ENCODE results near the gene GPC3. TPM values are rescaled to one million over a fixed set of nuclear protein-coding genes. Genes with fewer than 3 reads are reported as not detected.

GPC3 gene
- total RNA-seq, 1 donor from 2014 or later = 1,039 TPM

GRCh38 chrX:133981924-133982323, 3.5 kb downstream of the GPC3 start:
- peaks cover 56% of the 10 kb centered on the region for H3K4me1 Mint-ChIP-seq
- H3F3A ChIP-seq (ENCODE audit: low read depth) = peaks cover 49% of the 10 kb centered on the region
- H3K27me3 ChIP-seq = no peaks in the 10 kb centered on the region
- no peaks in the 10 kb centered on the region for H3K36me3 ChIP-seq
- H3K9ac ChIP-seq = no peak overlapping the region
- H3K4me3 Mint-ChIP-seq = peak overlapping the region; percentile 91
- H3K27ac Mint-ChIP-seq = peak overlapping the region; percentile 22
- no peak for DNase-seq (ENCODE audit: low spot score)
- H3K4me2 ChIP-seq = peak overlapping the region; percentile 85
- H3K4me1 ChIP-seq = peaks cover 56% of the 10 kb centered on the region
- H4K20me1 ChIP-seq (ENCODE audit: low read depth) = peaks cover 21% of the 10 kb centered on the region
- no peaks in the 10 kb centered on the region for H3K9me3 Mint-ChIP-seq
- peak overlapping the region; percentile 83 for H3K27ac ChIP-seq
- H3K4me3 ChIP-seq = peak overlapping the region; percentile 66
- H3K27me3 Mint-ChIP-seq (ENCODE audit: insufficient read depth, low read depth) = peaks cover 4% of the 10 kb centered on the region
- TF ChIP-seq EZH2phosphoT487 (IDR thresholded peaks at IDR 0.05) (no peak), CTCF (IDR thresholded peaks at IDR 0.05) (no peak), EZH2 (IDR thresholded peaks at IDR 0.05) (no peak)
- H3K36me3 Mint-ChIP-seq = no peaks in the 10 kb centered on the region
- peaks cover 85% of the 10 kb centered on the region for H3K79me2 ChIP-seq (ENCODE audit: low read depth)
- H2AFZ ChIP-seq (replicated peaks) = no peak overlapping the region
- H3K9me3 ChIP-seq (ENCODE audit: low read depth) = no peaks in the 10 kb centered on the region

- H2AFZ ChIP-seq (replicated peaks) = no peak overlapping the region
- Mint-ChIP-seq H3K9me3 (no peaks in the 10 kb centered on the region), H3K4me1 (peaks cover 56% of the 10 kb centered on the region), H3K27ac (no peak overlapping the region), H3K36me3 (no peaks in the 10 kb centered on the region), H3K4me3 (no peak overlapping the region), H3K27me3 (ENCODE audit: insufficient read depth, low read depth) (peaks cover 4% of the 10 kb centered on the region)
- no peaks in the 10 kb centered on the region for H3K36me3 ChIP-seq
- peak; percentile 60 for DNase-seq (ENCODE audit: low spot score)
- H3K4me2 ChIP-seq = peak overlapping the region; percentile 85
- H3K4me3 ChIP-seq = peak overlapping the region; percentile 66
- H4K20me1 ChIP-seq (ENCODE audit: low read depth) = peaks cover 22% of the 10 kb centered on the region
- peaks cover 56% of the 10 kb centered on the region for H3K4me1 ChIP-seq
- no peaks in the 10 kb centered on the region for H3K27me3 ChIP-seq
- H3K9me3 ChIP-seq (ENCODE audit: low read depth) = no peaks in the 10 kb centered on the region
- peak overlapping the region; percentile 83 for H3K27ac ChIP-seq
- H3K9ac ChIP-seq = no peak overlapping the region
- peaks cover 44% of the 10 kb centered on the region for H3F3A ChIP-seq (ENCODE audit: low read depth)
- H3K79me2 ChIP-seq (ENCODE audit: low read depth) = peaks cover 94% of the 10 kb centered on the region
- TF ChIP-seq EZH2phosphoT487 (IDR thresholded peaks at IDR 0.05) = no peak
- no peak for TF ChIP-seq CTCF (IDR thresholded peaks at IDR 0.05)
- no peak for TF ChIP-seq EZH2 (IDR thresholded peaks at IDR 0.05)
These were observed 4.4 kb downstream of the GPC3 start for GRCh38 chrX:133980832-133981588.

GRCh38 chrX:133980406-133980805, 5.0 kb downstream of the GPC3 start:
- H3K27me3 ChIP-seq = no peaks in the 10 kb centered on the region
- H3K9ac ChIP-seq = no peak overlapping the region
- TF ChIP-seq CTCF (IDR thresholded peaks at IDR 0.05) = no peak
- TF ChIP-seq EZH2 (IDR thresholded peaks at IDR 0.05) = no peak
- TF ChIP-seq EZH2phosphoT487 (IDR thresholded peaks at IDR 0.05) = no peak
- H3K9me3 Mint-ChIP-seq = no peaks in the 10 kb centered on the region
- H3K36me3 ChIP-seq = no peaks in the 10 kb centered on the region
- no peak overlapping the region for H3K4me3 Mint-ChIP-seq
- H3K27ac Mint-ChIP-seq = no peak overlapping the region
- peaks cover 4% of the 10 kb centered on the region for H3K27me3 Mint-ChIP-seq (ENCODE audit: insufficient read depth, low read depth)
- H3F3A ChIP-seq (ENCODE audit: low read depth) = peaks cover 41% of the 10 kb centered on the region
- peaks cover 22% of the 10 kb centered on the region for H4K20me1 ChIP-seq (ENCODE audit: low read depth)
- peak overlapping the region; percentile 85 for H3K4me2 ChIP-seq
- no peaks in the 10 kb centered on the region for H3K9me3 ChIP-seq (ENCODE audit: low read depth)
- H2AFZ ChIP-seq (replicated peaks) = no peak overlapping the region
- DNase-seq (ENCODE audit: low spot score) = no peak
- peaks cover 100% of the 10 kb centered on the region for H3K79me2 ChIP-seq (ENCODE audit: low read depth)
- H3K27ac ChIP-seq = peak overlapping the region; percentile 83
- H3K4me1 Mint-ChIP-seq = peaks cover 54% of the 10 kb centered on the region
- peak overlapping the region; percentile 66 for H3K4me3 ChIP-seq
- peaks cover 56% of the 10 kb centered on the region for H3K4me1 ChIP-seq
- H3K36me3 Mint-ChIP-seq = no peaks in the 10 kb centered on the region
